ENCODE data around the gene RAB34. TPM values are rescaled to one million over a fixed set of nuclear protein-coding genes. Genes with fewer than 3 reads are reported as not detected.

The RAB34 gene
- total and polyA plus RNA-seq, 7 donors = 16.6 to 205 (median 146) TPM

- peak overlapping the region in 1 of 4 donors; percentile 78 for H3K4me3 ChIP-seq
- 19 to 63% methylated on average over 4 of the region's 4 CpGs for WGBS, 2 donors
- peak overlapping the region; percentile 84 to 91 (median 89) for H3K27ac ChIP-seq
- peaks cover 0 to 50% (median 44%) of the 10 kb centered on the region in 4 donors for H3K4me1 ChIP-seq
- H3K36me3 ChIP-seq = peaks cover 0 to 9% (median 4%) of the 10 kb centered on the region in 4 donors
- no peaks in the 10 kb centered on the region for H3K27me3 ChIP-seq
- intact Hi-C loops (cut with DNase I) = no loop called here
- TF ChIP-seq CTCF (IDR thresholded peaks at IDR 0.05) (no peak), POLR2AphosphoS5 (IDR thresholded peaks at IDR 0.05) (no peak), EP300 (IDR thresholded peaks at IDR 0.05) (no peak)
- no peaks in the 10 kb centered on the region for H3K9me3 ChIP-seq
- no peak for DNase-seq
These were observed 28.2 kb upstream of the RAB34 start for GRCh38 chr17:28745786-28746411.

- peak overlapping the region; percentile 64 to 78 (median 72) for H3K4me3 ChIP-seq
- H3K4me1 ChIP-seq = peaks cover 0 to 47% (median 44%) of the 10 kb centered on the region in 4 donors
- DNase-seq = peak; percentile 83
- H3K9me3 ChIP-seq = no peaks in the 10 kb centered on the region
- intact Hi-C loops (cut with DNase I) = no loop called here
- TF ChIP-seq CTCF (IDR thresholded peaks at IDR 0.05) (no peak), POLR2A (IDR thresholded peaks at IDR 0.05) (no peak), EP300 (IDR thresholded peaks at IDR 0.05) (no peak), POLR2AphosphoS5 (IDR thresholded peaks at IDR 0.05) (no peak)
- no peaks in the 10 kb centered on the region for H3K27me3 ChIP-seq
- peaks cover 0 to 9% (median 4%) of the 10 kb centered on the region in 4 donors for H3K36me3 ChIP-seq
- peak overlapping the region; percentile 84 to 91 (median 89) for H3K27ac ChIP-seq
- WGBS, 2 donors = 1 to 3% methylated on average over 31 of the region's 31 CpGs
These were observed 27.5 kb upstream of the RAB34 start for GRCh38 chr17:28744972-28745785.

- peak; percentile 74 for DNase-seq
- Histone ChIP-seq H3K27me3 (no peaks in the 10 kb centered on the region), H3K4me1 (peaks cover 0 to 42% (median 41%) of the 10 kb centered on the region in 4 donors), H3K36me3 (peaks cover 0 to 9% (median 4%) of the 10 kb centered on the region in 4 donors), H3K27ac (peak overlapping the region; percentile 84 to 91 (median 89)), H3K9me3 (no peaks in the 10 kb centered on the region), H3K4me3 (peak overlapping the region; percentile 64 to 78 (median 72))
- intact Hi-C loops (cut with DNase I) = no loop called here
- WGBS, 2 donors = 0 to 1% methylated on average over 61 of the region's 61 CpGs
- TF ChIP-seq POLR2AphosphoS5 (IDR thresholded peaks at IDR 0.05) (peak in 2 of 4 donors; percentile 60 to 62), POLR2A (IDR thresholded peaks at IDR 0.05) (no peak)
These were observed 26.7 kb upstream of the RAB34 start for GRCh38 chr17:28744104-28744971.

GRCh38 chr17:28743243-28744103 lies 25.8 kb upstream of the RAB34 start, which contains the start of gene TRAF4:
TSS of gene TRAF4 (plus strand) at chr17:28744011. CDS start at chr17:28744113, 102 bp downstream.
- peak within 1 kb of the TSS; percentile 84 to 91 (median 89) for H3K27ac ChIP-seq
- peak within 1 kb of the TSS; percentile 64 to 78 (median 72) for H3K4me3 ChIP-seq
- no peaks in the 10 kb centered on the region for H3K9me3 ChIP-seq
- DNase-seq = peak; percentile 86
- TF ChIP-seq POLR2AphosphoS5 (IDR thresholded peaks at IDR 0.05) (peak in 1 of 4 donors; percentile 8), CTCF (IDR thresholded peaks at IDR 0.05) (no peak), POLR2A (IDR thresholded peaks at IDR 0.05) (peak in 1 of 2 donors; percentile 20), EP300 (IDR thresholded peaks at IDR 0.05) (no peak)
- intact Hi-C loops (cut with DNase I) = loop anchor here (1.0 kb wide), 1 partner anchor 14 kb away; no protein-coding TSS in a partner anchor
- H3K36me3 ChIP-seq = peaks cover 0 to 8% (median 2%) of the 10 kb centered on the region in 4 donors
- WGBS, 2 donors = 1 to 2% methylated on average over 70 of the region's 70 CpGs
- H3K27me3 ChIP-seq = no peaks in the 10 kb centered on the region
- H3K4me1 ChIP-seq = peaks cover 0 to 42% (median 41%) of the 10 kb centered on the region in 4 donors

Measured in sigmoid colon (tissue), 7 donors.